Colonic mucosa (tissue), 4 donors: Measurements from ENCODE around the gene LRMDA. TPM values are rescaled to one million over a fixed set of nuclear protein-coding genes. Genes with fewer than 3 reads are reported as not detected.

Experiments
- DNase-seq: peaks from one replicate; pipeline ENCODE4 v3.0.0-alpha.2; 2020
- H3K27ac ChIP-seq: fragments of 200-600 bp; one replicate; pipeline ENCODE4 v1.8.0; 2021
- H3K27me3 ChIP-seq: fragments of 200-600 bp; one replicate; pipeline ENCODE4 v1.8.0; 2021
- H3K36me3 ChIP-seq: fragments of 200-600 bp; one replicate; pipeline ENCODE4 v1.8.0; 2021
- H3K4me1 ChIP-seq: fragments of 200-600 bp; one replicate; pipeline ENCODE4 v1.8.0; 2021; ENCODE audit warnings: mild to moderate bottlenecking
- H3K4me3 ChIP-seq: fragments of 200-600 bp; one replicate; pipeline ENCODE4 v1.8.0; 2021
- H3K9ac ChIP-seq, 2 donors: one replicate each; pipeline ENCODE4 v1.7.0; 2013; ENCODE audit warnings: control low read depth in 2 of 2, low read depth in 2 of 2, low read length in 2 of 2
- H3K9me3 ChIP-seq: fragments of 200-600 bp; one replicate; pipeline ENCODE4 v1.8.0; 2021
- CTCF ChIP-seq: fragments of 200-600 bp; IDR thresholded peaks from one replicate; pipeline ENCODE4 v1.8.0; 2022; ENCODE audit warnings: antibody characterized with exemption, mild to moderate bottlenecking
- intact Hi-C: fragments of 100-400 bp; cut with DNase I; formaldehyde crosslinking; loops from one replicate; pipeline ENCODE4 v1.14.1; 2022
- total RNA-seq, 2 donors: library from RNA; stranded (reverse); fragmentation: NEBNext Ultra II Directional in 1 of 2; extraction: Animal tissue kit (Norgen Biotek cat#: 25700) in 1 of 2; gene quantifications; one replicate each; pipeline ENCODE4 v1.2.1, GENCODE V29; 2021
- donor health status: healthy.
- donor health status: DM: no; HTN: no; CAD: no.
- donor health status: DM: no; HTN: no; CAD: no.

The LRMDA gene
- total RNA-seq, 2 donors from 2014 or later, result 2.5 to 5.2 TPM

DNA sequence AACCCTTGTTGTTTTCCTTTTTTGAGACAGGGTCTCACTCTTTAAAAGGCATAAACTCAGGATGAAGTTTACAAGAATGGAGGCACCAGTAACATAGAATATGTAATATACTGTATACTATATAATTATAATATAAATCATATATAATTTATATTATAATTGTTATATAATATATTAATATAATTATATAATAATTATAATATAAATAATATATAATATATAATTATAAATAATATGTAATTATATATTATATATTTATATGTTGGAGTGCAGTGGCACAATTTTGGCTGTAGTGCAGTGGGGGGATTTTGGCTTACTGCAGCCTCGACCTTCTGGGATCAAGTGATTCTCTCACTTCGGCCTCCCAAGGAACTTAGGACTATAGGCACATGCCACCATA is 96.1 kb downstream of the LRMDA start:
- DNase-seq, result no peak
- H3K27me3 ChIP-seq, result no peaks in the 10 kb centered on the region
- no peak overlapping the region for H3K9ac ChIP-seq
- H3K4me1 ChIP-seq, result no peaks in the 10 kb centered on the region
- H3K4me3 ChIP-seq, result no peak overlapping the region
- no peak for TF ChIP-seq CTCF
- intact Hi-C loops, result no loop called here
- H3K9me3 ChIP-seq, result no peaks in the 10 kb centered on the region
- H3K36me3 ChIP-seq, result no peaks in the 10 kb centered on the region
- no peak overlapping the region for H3K27ac ChIP-seq

DNA sequence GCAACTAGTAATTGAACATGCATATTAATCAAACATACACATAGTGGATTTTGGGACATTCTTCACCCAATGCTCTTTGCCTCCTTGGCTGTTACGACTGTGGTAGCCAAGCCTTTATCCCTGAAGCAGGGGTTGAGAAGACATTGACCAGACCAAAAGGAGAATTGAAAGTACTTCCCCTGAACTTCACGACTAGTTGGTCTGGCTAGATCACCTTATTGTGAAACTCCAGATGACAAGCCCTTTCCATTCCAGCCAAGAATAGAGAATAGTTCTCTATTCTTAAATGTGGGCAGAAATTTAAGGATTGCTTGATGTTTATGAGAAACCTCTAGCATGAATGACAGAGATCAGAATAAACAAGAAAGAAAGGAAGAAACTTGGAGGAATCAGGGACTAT is 97.0 kb downstream of the LRMDA start:
- no peak for DNase-seq
- intact Hi-C loops, result no loop called here
- H3K9ac ChIP-seq, result no peak overlapping the region
- H3K36me3 ChIP-seq, result no peaks in the 10 kb centered on the region
- no peak for TF ChIP-seq CTCF
- no peaks in the 10 kb centered on the region for H3K27me3 ChIP-seq
- no peak overlapping the region for H3K4me3 ChIP-seq
- H3K4me1 ChIP-seq, result no peaks in the 10 kb centered on the region
- H3K27ac ChIP-seq, result no peak overlapping the region
- no peaks in the 10 kb centered on the region for H3K9me3 ChIP-seq

- H3K4me1 ChIP-seq, result no peaks in the 10 kb centered on the region
- intact Hi-C loops, result no loop called here
- TF ChIP-seq CTCF, result no peak
- no peaks in the 10 kb centered on the region for H3K27me3 ChIP-seq
- DNase-seq, result no peak
- H3K9me3 ChIP-seq, result no peaks in the 10 kb centered on the region
- H3K4me3 ChIP-seq, result no peak overlapping the region
- H3K9ac ChIP-seq, result no peak overlapping the region
- H3K36me3 ChIP-seq, result no peaks in the 10 kb centered on the region
- H3K27ac ChIP-seq, result no peak overlapping the region
Observed at GRCh38 chr10:75530299-75530698, 98.9 kb downstream of the LRMDA start.

- H3K4me1 ChIP-seq, result no peaks in the 10 kb centered on the region
- no peaks in the 10 kb centered on the region for H3K36me3 ChIP-seq
- no peaks in the 10 kb centered on the region for H3K9me3 ChIP-seq
- no peak overlapping the region for H3K9ac ChIP-seq
- no peak for DNase-seq
- H3K4me3 ChIP-seq, result no peak overlapping the region
- intact Hi-C loops, result no loop called here
- TF ChIP-seq CTCF, result no peak
- H3K27ac ChIP-seq, result no peak overlapping the region
- no peaks in the 10 kb centered on the region for H3K27me3 ChIP-seq
Observed at GRCh38 chr10:75531571-75532031, 100.2 kb downstream of the LRMDA start.

- Histone ChIP-seq H3K4me3 (no peak overlapping the region), H3K36me3 (no peaks in the 10 kb centered on the region), H3K4me1 (no peaks in the 10 kb centered on the region), H3K27me3 (no peaks in the 10 kb centered on the region), H3K27ac (no peak overlapping the region), H3K9me3 (no peaks in the 10 kb centered on the region), H3K9ac (no peak overlapping the region)
- no peak for DNase-seq
- no peak for TF ChIP-seq CTCF
- intact Hi-C loops, result no loop called here
Observed at GRCh38 chr10:75532253-75532924, 101.0 kb downstream of the LRMDA start.
